Adrenal gland (tissue), 12 donors: Measurements from ENCODE around the gene AQP12B. TPM values are rescaled to one million over a fixed set of nuclear protein-coding genes. Genes with fewer than 3 reads are reported as not detected.
"Not testable (repeated sequence)": the region's sequence is repeated elsewhere in the genome, so short reads cannot be mapped to it uniquely, and the experiment has no call there.

Experiments used
- DNase-seq, 7 donors: peaks; one replicate each; pipeline ENCODE4 v3.0.0-alpha.2; 2019 to 2020
- H3K27ac ChIP-seq, 5 donors: fragments of 200-600 bp; sonication (generic) in 4 of 5; 1 replicate in 3 of 5; 2 replicates in 2 of 5; pipeline versions ENCODE4 v1.5.1 to v1.8.0; 2016 to 2020; ENCODE audit warnings: mild to moderate bottlenecking in 1 of 5
- H3K27me3 ChIP-seq: fragments of 200-600 bp; 2 replicates; pipeline ENCODE4 v1.8.0; 2021
- H3K36me3 ChIP-seq, 2 donors: fragments of 200-600 bp; replicated peaks in 1 of 2; 1 replicate in 1 of 2; 2 replicates in 1 of 2; pipeline versions ENCODE4 v1.5.1 to v1.8.0; 2018 to 2022
- H3K4me1 ChIP-seq, 2 donors: fragments of 200-600 bp; replicated peaks in 1 of 2; 1 replicate in 1 of 2; 2 replicates in 1 of 2; pipeline versions ENCODE4 v1.5.1 to v1.8.0; 2018 to 2021
- H3K4me3 ChIP-seq, 4 donors: fragments of 200-600 bp; sonication (generic) in 3 of 4; one replicate each; pipeline ENCODE4 v1.5.1; 2016 to 2018
- H3K9me3 ChIP-seq, 3 donors: fragments of 200-600 bp; sonication (generic) in 1 of 3; replicated peaks in 1 of 3; 1 replicate in 2 of 3; 2 replicates in 1 of 3; pipeline versions ENCODE4 v1.5.1 to v1.8.0; 2016 to 2021
- POLR2A ChIP-seq, 2 donors: fragments of 450-650 bp; IDR thresholded peaks; one replicate each; pipeline ENCODE4 v1.6.1; 2017; ENCODE audit warnings: antibody characterized with exemption in 2 of 2, mild to moderate bottlenecking in 2 of 2, moderate library complexity in 1 of 2
- WGBS, 4 donors: extraction: QIAGEN DNeasy Blood & Tissue Kit in 2 of 4; methylation state at CpG; one replicate each; pipeline versions ENCODE4 v1.1.5 to v1.1.7; 2013 to 2017; 5-methylcytosine and 5-hydroxymethylcytosine counted together
- intact Hi-C, 2 donors: fragments of 100-400 bp; cut with DNase I; formaldehyde crosslinking; loops; one replicate each; pipeline versions ENCODE4 v1.14.1 to v1.15.0; 2022 to 2023
- polyA plus RNA-seq, 3 donors: library from polyadenylated mRNA; stranded (reverse); fragments of 200-250 nt in 2 of 3; fragments of 350-450 nt in 1 of 3; fragmentation: Illumina TruSeq in 1 of 3; extraction: RNeasy Lipid Tissue Mini Kit (QIAGEN cat#74804) in 1 of 3; gene quantifications; one replicate each; pipeline ENCODE4 v1.2.3, GENCODE V29; 2013 to 2014
- total RNA-seq, 9 donors: library from RNA; depleted of rRNA in 4 of 9; stranded (reverse); fragments of >200 nt in 4 of 9; fragments of 120-200 nt in 1 of 9; fragmentation: NEBNext Ultra II Directional in 1 of 9; extraction: Animal tissue kit (Norgen Biotek cat#: 25700) in 1 of 9; gene quantifications; one replicate each; pipeline versions ENCODE4 v1.1.0 to v1.2.4, GENCODE V29; 2013 to 2023
- TF ChIP-seq, protein P1 (sequence below), 6 experiments: fragments of 450-650 bp in 4 of 6; fragments of 200-600 bp in 2 of 6; sonication (generic) in 1 of 6; IDR thresholded peaks; 1 replicate in 5 of 6; 2 replicates in 1 of 6; pipeline versions ENCODE4 v1.5.1 to v1.8.0; 2016 to 2021; ENCODE audit warnings: antibody characterized with exemption in 6 of 6, mild to moderate bottlenecking in 2 of 6, moderate library complexity in 1 of 6
- donor health status: healthy with polysubstance abuse.
- donor health status: Bipolar disorder and iron deficiency.
- donor health status: DM: yes; HTN: yes; CAD: no.
- donor health status: DM: no; HTN: no; CAD: no.
- donor health status: DM: no; HTN: no; CAD: no.
- donor health status: DM: yes; HTN: yes; CAD: no.

The AQP12B gene
- total and polyA plus RNA-seq, 12 donors: 0.07 to 0.48 TPM; not detected in 10

DNA sequence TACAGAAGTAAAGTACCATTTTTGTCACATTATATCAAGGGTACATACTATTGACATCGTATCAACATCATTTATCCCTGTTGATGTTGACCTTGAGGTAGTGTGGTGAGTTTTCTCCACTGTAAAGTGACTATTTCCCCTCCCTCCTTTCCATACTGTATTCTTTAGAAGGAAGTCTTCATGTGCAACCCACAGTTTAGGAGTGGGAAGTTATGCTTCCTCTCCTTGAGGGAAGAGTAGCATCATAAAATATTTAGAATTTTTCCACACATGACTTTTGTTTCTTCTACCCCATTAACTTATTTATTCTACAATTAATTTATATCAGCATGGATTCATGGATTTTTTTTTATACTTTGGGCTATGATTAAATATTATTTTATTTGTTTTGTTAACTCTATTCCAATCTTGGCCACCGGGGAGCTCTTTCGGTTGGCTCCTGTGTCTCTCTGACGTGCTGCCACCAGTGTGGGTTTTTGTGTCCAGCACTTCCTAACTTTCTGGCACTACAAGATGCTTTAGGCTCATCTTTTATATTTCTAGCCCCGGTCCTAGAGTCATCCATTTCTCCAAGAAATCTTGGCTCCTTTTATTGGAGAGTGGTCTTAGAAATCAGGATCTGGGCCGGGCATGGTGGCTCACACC lies 19.0 kb downstream of the AQP12B start:
- peaks cover 22% of the 10 kb centered on the region for H3K27me3 ChIP-seq

DNA sequence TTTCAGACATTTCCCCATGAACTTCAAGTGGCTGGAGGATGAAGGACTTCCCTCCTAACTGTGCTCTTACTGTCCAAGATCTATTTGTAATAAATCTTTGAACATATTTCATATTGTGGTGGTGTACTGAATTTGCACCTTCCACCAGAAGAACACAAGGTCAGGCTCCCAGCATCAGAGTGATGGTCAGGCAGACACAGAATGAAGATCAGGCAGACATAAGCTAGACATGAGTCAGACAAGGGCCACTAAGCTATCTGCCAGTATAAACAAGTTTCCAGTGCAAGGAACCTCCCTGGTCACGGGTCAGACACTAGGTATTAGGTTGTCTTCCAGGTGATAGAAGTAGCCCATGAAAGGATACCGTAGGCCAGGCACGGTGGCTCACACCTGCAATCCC lies 20.0 kb downstream of the AQP12B start:
- Histone ChIP-seq H3K27ac (no peak overlapping the region), H3K36me3 (no peaks in the 10 kb centered on the region), H3K4me1 (no peaks in the 10 kb centered on the region), H3K9me3 (peaks cover 0 to 6% (median 0%) of the 10 kb centered on the region in 3 donors), H3K27me3 (peaks cover 22% of the 10 kb centered on the region), H3K4me3 (no peak overlapping the region)
- TF ChIP-seq, protein P1, sequence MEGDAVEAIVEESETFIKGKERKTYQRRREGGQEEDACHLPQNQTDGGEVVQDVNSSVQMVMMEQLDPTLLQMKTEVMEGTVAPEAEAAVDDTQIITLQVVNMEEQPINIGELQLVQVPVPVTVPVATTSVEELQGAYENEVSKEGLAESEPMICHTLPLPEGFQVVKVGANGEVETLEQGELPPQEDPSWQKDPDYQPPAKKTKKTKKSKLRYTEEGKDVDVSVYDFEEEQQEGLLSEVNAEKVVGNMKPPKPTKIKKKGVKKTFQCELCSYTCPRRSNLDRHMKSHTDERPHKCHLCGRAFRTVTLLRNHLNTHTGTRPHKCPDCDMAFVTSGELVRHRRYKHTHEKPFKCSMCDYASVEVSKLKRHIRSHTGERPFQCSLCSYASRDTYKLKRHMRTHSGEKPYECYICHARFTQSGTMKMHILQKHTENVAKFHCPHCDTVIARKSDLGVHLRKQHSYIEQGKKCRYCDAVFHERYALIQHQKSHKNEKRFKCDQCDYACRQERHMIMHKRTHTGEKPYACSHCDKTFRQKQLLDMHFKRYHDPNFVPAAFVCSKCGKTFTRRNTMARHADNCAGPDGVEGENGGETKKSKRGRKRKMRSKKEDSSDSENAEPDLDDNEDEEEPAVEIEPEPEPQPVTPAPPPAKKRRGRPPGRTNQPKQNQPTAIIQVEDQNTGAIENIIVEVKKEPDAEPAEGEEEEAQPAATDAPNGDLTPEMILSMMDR (IDR thresholded peaks at IDR 0.05): no peak
- TF ChIP-seq POLR2A (IDR thresholded peaks at IDR 0.05): no peak
- intact Hi-C loops: no loop called here
- 59 to 88% (median 79%) methylated on average over 3 of the region's 3 CpGs for WGBS, 4 donors
- no peak for DNase-seq

More for the DNA sequence above, 19.0 kb downstream of the AQP12B start:
- 61 to 78% (median 68%) methylated on average over 6 of the region's 6 CpGs for WGBS, 4 donors
- DNase-seq: no peak
- Histone ChIP-seq H3K9me3 (peaks cover 0 to 6% (median 0%) of the 10 kb centered on the region in 3 donors), H3K4me3 (no peak overlapping the region), H3K36me3 (no peaks in the 10 kb centered on the region), H3K27ac (no peak overlapping the region), H3K4me1 (no peaks in the 10 kb centered on the region)
- no peak for TF ChIP-seq POLR2A (IDR thresholded peaks at IDR 0.05)
- TF ChIP-seq, protein P1 (IDR thresholded peaks at IDR 0.05): no peak
- intact Hi-C loops: no loop called here

GRCh38 chr2:240659883-240660282 lies 22.8 kb downstream of the AQP12B start:
- H3K36me3 ChIP-seq, H3K27me3 ChIP-seq, intact Hi-C loops, H3K27ac ChIP-seq, DNase-seq, H3K4me3 ChIP-seq, H3K9me3 ChIP-seq, H3K4me1 ChIP-seq: not testable (repeated sequence)
- WGBS, 4 donors: 82 to 90% (median 86%) methylated on average over 7 of the region's 7 CpGs

- no peak for DNase-seq
- WGBS, 4 donors: 72 to 79% (median 75%) methylated on average over 10 of the region's 10 CpGs
- Histone ChIP-seq H3K9me3 (no peaks in the 10 kb centered on the region), H3K36me3 (no peaks in the 10 kb centered on the region), H3K4me3 (no peak overlapping the region), H3K27ac (no peak overlapping the region), H3K4me1 (no peaks in the 10 kb centered on the region), H3K27me3 (no peaks in the 10 kb centered on the region)
- intact Hi-C loops: no loop called here
- TF ChIP-seq, protein P1 (IDR thresholded peaks at IDR 0.05): no peak
- no peak for TF ChIP-seq POLR2A (IDR thresholded peaks at IDR 0.05)
These were observed 26.5 kb downstream of the AQP12B start for GRCh38 chr2:240655931-240656886.
